ENCODE data around the gene SLC17A2. TPM values are rescaled to one million over a fixed set of nuclear protein-coding genes. Genes with fewer than 3 reads are reported as not detected.

Gene SLC17A2
- total RNA-seq, 1 donor from 2014 or later = not detected

GRCh38 chr6:25882051-25882496 lies 48.4 kb downstream of the SLC17A2 start:
- DNase-seq = no peak

- no peak for DNase-seq
Measured at GRCh38 chr6:25880601-25881000, 49.9 kb downstream of the SLC17A2 start.

GRCh38 chr6:25878721-25879322 lies 51.7 kb downstream of the SLC17A2 start:
- no peak for DNase-seq

GRCh38 chr6:25875926-25876602 lies 54.4 kb downstream of the SLC17A2 start:
- DNase-seq = no peak

- DNase-seq = no peak
Measured at GRCh38 chr6:25875563-25875905, 55.0 kb downstream of the SLC17A2 start.

GRCh38 chr6:25874822-25875562 lies 55.5 kb downstream of the SLC17A2 start:
- DNase-seq = no peak

- DNase-seq = no peak
Measured at GRCh38 chr6:25874118-25874517, 56.4 kb downstream of the SLC17A2 start, which contains the start of gene SLC17A3. TSS of gene SLC17A3 (minus strand) at chr6:25874243. CDS start at chr6:25868387, 5,856 bp downstream.

- DNase-seq = no peak
Measured at GRCh38 chr6:25872814-25873213, 57.7 kb downstream of the SLC17A2 start.

GRCh38 chr6:25869840-25870239 lies 60.7 kb downstream of the SLC17A2 start:
- DNase-seq = no peak

- no peak for DNase-seq
Measured at GRCh38 chr6:25868436-25869183, 61.9 kb downstream of the SLC17A2 start.

GRCh38 chr6:25866011-25866410 lies 64.5 kb downstream of the SLC17A2 start:
- DNase-seq = no peak

GRCh38 chr6:25863360-25863759 lies 67.1 kb downstream of the SLC17A2 start:
- no peak for DNase-seq

Other genes starting within 250 kb of the SLC17A2 start
- not detected for gene SLC17A4, start 175.9 kb downstream of the SLC17A2 start, total RNA-seq
- not detected for gene SLC17A1, start 98.6 kb downstream of the SLC17A2 start, total RNA-seq
- gene SLC17A3, start 56.4 kb downstream of the SLC17A2 start, total RNA-seq = not detected
- gene TRIM38, start 32.1 kb upstream of the SLC17A2 start, total RNA-seq = 9.0 TPM
- gene HFE, start 156.7 kb upstream of the SLC17A2 start, total RNA-seq = 4.9 TPM